ENCODE data around the gene KRT86.

DNA sequence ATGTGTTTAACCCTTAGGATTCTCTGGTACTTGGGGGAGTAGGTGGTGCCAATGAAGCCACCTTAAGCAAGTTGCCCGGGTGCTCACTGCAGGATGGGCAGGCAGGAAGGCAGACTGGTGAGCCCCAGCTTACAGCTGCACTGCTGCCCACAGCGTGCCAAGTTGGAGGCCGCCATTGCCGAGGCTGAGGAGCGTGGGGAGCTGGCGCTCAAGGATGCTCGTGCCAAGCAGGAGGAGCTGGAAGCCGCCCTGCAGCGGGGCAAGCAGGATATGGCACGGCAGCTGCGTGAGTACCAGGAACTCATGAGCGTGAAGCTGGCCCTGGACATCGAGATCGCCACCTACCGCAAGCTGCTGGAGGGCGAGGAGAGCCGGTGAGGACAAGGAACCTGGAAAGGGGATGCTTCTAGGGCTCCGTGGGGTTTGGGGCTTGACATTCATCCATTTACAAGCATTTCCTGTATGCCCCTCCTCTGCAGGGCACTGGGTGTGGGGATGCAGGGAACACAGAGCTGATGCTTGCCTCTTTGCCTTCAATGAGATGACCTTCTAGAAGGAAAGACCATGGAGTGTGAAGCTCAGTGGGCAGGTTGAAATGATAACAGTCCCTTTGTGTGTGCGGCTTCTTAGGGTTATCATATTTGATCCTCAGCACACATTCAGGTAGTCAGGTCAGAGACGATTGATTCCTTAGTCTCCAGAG, 29.0 kb upstream of the KRT86 start:
- TF ChIP-seq, protein P1, sequence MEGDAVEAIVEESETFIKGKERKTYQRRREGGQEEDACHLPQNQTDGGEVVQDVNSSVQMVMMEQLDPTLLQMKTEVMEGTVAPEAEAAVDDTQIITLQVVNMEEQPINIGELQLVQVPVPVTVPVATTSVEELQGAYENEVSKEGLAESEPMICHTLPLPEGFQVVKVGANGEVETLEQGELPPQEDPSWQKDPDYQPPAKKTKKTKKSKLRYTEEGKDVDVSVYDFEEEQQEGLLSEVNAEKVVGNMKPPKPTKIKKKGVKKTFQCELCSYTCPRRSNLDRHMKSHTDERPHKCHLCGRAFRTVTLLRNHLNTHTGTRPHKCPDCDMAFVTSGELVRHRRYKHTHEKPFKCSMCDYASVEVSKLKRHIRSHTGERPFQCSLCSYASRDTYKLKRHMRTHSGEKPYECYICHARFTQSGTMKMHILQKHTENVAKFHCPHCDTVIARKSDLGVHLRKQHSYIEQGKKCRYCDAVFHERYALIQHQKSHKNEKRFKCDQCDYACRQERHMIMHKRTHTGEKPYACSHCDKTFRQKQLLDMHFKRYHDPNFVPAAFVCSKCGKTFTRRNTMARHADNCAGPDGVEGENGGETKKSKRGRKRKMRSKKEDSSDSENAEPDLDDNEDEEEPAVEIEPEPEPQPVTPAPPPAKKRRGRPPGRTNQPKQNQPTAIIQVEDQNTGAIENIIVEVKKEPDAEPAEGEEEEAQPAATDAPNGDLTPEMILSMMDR (IDR thresholded peaks at IDR 0.05), result no peak
- TF ChIP-seq POLR2A (IDR thresholded peaks at IDR 0.05) (no peak), EP300 (IDR thresholded peaks at IDR 0.05) (no peak)

Data from gastroesophageal sphincter (tissue), 3 donors.